ENCODE data around the gene FAM120B. TPM values are rescaled to one million over a fixed set of nuclear protein-coding genes. Genes with fewer than 3 reads are reported as not detected.
"Not testable (repeated sequence)": the region's sequence is repeated elsewhere in the genome, so short reads cannot be mapped to it uniquely, and the experiment has no call there.

The FAM120B gene
- total RNA-seq, 1 donor from 2014 or later: 34.6 TPM

DNA sequence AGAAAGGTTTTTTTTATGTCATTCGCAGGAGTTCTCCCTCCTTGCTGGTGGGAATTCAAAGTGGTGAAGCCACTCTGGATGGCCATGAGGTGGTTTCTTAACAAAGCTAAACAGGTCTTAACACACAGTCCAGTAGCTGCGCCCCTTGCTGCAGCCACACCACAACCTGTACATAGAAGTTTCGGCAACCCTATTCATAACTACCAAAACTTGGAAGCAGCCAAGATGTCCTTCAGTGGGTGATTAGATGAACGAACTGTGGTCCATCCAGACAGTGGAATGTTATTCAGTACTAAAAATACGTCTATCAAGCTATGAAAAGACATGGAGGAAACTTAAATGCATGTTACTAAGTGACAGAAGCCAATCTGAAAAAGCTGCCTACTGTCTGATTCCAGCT lies 78.9 kb downstream of the FAM120B start:
- DNase-seq (ENCODE audit: low read depth): no peak

DNA sequence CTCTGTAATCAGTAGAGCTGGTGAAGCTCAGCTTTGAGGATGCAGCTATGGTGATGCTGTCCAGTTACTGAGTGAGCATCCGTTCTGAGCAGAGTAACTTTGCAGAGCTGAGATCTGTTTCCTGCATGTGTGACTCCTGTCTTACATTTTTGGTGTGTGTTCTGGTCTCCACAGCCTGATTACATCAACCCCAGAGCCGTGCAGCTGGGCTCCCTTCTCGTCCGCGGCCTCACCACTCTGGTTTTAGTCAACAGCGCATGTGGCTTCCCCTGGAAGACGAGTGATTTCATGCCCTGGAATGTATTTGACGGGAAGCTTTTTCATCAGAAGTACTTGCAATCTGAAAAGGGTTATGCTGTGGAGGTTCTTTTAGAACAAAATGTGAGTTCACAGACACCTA lies 81.6 kb downstream of the FAM120B start:
- DNase-seq (ENCODE audit: low read depth): no peak

DNA sequence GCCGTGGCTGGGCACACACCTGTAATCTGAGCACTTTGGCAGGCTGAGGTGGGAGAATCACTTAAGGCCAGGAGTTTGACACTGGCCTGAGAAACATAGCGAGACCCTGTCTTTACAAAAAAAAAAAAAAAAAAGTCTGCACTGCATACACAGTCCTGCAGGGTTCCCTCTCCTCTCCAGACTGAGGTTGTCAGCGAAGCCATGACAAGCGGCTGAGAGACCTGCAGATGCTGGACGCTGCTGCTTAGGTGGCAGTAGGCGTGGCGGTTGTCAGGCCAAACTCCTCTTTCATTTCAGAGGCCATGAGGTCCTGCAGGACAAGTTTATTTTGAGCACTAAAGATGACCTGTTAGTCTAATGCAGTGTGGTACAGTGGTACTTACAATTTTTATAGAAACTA lies 86.5 kb downstream of the FAM120B start:
- DNase-seq (ENCODE audit: low read depth): no peak

DNA sequence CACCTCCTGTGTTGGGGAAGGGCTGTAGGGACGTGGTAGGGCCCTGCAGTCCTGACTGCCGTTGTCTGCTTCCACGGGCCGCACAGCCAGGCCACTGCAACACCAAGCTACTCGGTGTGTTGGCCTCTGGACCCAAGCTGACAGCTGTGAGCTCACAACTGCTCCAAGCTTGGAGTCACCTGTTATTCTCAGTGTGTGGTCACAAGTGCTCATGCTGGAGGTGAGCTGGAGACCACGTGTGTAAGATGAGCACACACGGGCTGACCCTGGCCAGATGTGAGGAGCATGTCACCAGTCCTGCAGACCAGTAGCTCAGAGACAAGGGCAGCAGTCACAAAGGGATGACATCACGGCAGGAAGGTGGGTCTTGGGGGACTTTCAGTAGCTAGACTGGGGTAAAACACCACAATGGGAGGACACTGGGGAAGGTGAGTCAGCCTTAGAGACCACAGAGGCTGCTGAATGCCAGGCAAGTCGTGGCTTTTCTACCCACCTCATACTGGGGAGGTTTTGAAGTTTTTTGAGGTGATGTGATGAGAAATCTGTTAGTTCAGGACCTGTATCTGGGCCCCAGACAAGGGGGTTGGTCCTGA lies 87.3 kb downstream of the FAM120B start:
- DNase-seq (ENCODE audit: low read depth): peak; percentile 60

DNA sequence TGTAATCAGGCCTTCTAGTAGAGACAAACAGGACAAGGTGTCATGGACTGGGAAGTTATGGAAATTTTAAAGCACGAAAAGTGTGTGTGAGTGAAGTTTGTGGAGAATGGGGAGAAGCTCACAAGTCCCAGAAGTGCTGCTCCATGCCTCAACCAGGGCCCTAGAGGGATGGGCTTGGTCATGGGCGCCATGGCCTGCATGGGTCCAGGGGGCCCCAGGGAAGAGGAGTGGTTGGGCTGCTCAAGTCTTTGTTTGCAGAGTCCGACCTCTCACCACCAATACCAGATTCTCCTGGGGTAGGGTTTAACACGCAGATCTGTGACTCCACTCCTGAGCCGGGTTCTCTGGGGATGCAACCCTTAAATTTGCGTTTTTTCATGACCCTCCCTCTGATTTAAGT lies 88.4 kb downstream of the FAM120B start:
- DNase-seq (ENCODE audit: low read depth): no peak

DNA sequence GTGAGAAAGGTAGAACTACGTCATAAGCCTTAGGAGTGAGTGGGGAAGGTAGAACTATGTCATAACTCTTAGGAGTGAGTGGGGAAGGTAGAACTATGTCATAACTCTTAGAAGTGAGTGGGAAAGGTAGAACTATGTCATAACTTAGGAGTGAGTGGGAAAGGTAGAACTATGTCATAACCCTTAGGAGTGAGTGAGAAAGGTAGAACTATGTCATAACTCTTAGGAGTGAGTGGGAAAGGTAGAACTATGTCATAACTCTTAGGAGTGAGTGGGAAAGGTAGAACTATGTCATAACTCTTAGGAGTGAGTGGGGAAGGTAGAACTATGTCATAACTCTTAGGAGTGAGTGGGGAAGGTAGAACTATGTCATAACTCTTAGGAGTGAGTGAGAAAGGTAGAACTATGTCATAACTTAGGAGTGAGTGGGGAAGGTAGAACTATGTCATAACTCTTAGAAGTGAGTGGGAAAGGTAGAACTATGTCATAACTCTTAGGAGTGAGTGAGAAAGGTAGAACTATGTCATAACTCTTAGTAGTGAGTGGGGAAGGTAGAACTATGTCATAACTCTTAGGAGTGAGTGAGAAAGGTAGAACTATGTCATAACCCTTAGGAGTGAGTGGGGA lies 92.3 kb downstream of the FAM120B start:
- DNase-seq (ENCODE audit: low read depth): not testable (repeated sequence)

DNA sequence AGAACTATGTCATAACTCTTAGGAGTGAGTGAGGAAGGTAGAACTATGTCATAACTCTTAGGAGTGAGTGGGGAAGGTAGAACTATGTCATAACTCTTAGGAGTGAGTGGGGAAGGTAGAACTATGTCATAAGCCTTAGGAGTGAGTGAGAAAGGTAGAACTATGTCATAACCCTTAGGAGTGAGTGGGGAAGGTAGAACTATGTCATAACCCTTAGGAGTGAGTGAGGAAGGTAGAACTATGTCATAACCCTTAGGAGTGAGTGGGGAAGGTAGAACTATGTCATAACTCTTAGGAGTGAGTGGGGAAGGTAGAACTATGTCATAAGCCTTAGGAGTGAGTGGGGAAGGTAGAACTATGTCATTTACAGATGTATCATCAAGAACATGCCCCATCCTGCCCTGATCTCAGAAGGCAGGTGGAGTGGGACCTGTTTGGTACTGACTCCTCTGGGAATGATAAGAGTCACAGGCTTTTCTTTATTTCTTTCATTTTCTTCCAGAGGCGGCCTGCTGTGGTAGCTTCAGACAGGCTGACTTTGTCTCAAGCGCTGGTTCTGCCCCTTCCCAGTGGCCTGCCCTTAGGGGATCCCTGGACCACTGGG lies 93.5 kb downstream of the FAM120B start:
- DNase-seq (ENCODE audit: low read depth): not testable (repeated sequence)

DNA sequence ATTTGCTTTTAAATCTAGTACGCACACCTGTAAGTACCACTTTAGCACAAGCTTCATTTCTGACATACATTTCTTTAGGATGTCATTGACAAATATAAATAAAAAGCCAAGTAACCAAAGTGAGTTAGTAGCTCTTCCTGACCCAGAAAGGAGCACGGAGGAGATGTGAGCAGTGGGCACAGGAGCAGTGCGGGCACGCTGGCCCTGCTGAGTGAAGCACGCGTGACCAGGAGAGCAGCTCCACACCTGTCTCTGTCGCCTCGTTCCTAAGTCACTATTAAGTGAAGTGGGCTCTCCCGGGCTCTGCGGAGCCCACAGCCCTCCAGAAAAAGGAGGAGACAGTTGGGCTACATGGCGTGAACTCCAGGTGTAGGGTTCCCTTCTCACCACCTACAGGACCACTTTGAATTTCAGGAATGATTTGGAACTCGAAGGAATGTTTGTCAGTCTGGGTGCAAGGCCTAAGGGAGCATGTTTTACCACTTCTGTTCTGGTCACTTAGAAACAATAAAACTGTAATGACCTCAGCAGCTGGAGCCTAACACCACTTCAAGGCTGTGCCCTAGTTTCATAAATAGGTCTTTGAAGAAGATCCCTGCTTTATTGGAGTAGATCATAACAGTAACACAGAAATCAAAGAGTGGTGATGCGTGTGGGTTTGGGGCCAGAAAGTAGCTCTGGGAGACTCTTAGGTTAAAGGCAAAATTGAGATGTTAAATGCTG lies 95.9 kb downstream of the FAM120B start:
- DNase-seq (ENCODE audit: low read depth): no peak

DNA sequence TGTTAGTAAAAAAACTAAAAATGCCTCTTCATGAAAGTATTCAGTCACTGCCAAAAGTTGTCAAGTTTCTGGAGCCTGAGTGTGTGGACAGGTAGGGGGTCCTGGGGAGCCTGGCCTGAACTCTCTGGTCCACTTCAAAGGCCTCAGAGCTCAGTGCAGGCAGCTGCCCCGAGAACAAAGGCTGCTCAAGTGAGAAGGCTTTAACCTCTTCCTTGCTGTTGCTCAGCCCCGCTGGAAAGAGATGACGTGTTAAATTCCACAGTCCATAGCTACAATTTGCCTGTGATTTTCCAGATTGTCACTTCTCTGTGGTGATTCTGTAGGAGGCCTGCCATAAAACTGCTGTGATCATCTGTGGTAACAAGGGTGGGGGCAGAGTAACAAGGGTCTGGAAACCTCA lies 96.9 kb downstream of the FAM120B start:
- no peak for DNase-seq (ENCODE audit: low read depth)

DNA sequence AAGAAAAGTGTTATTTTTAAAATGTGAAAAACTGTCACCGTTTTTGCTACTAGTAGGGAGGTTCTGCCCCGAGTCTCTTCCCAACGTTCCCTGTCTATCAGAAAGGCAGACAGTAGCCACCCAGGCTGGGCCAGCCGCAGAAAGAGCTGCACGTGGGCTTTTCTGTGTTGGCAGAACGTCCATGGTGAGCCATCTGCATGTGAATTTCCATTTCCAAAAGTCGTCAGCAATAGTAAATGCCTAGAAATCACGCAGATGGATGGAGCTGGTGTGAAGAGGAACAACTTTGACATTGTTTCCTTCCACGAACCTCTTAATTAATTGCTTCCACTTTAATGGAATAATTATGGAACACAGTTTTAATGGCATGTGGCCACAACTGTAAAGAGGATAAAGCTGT lies 97.5 kb downstream of the FAM120B start:
- DNase-seq (ENCODE audit: low read depth): no peak

DNA sequence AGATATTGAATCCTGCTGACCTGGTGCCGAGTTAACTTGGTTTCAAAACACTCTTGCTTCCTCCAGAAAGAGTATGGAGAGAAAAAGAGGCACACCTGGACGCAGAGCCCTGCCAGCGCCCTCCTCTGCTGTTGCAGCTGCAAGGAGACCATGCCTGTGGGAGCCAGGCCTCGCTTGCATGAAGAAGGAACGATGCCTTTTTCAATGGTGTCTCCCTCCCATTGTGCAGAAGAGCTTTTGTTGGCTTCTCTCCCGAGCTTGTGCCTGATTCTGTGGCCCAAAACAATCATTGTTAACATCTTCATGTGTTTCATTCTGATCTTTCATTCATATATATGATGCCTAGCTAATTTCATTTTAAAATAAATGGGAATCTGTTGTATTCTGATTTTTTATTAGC lies 98.1 kb downstream of the FAM120B start:
- no peak for DNase-seq (ENCODE audit: low read depth)

DNA sequence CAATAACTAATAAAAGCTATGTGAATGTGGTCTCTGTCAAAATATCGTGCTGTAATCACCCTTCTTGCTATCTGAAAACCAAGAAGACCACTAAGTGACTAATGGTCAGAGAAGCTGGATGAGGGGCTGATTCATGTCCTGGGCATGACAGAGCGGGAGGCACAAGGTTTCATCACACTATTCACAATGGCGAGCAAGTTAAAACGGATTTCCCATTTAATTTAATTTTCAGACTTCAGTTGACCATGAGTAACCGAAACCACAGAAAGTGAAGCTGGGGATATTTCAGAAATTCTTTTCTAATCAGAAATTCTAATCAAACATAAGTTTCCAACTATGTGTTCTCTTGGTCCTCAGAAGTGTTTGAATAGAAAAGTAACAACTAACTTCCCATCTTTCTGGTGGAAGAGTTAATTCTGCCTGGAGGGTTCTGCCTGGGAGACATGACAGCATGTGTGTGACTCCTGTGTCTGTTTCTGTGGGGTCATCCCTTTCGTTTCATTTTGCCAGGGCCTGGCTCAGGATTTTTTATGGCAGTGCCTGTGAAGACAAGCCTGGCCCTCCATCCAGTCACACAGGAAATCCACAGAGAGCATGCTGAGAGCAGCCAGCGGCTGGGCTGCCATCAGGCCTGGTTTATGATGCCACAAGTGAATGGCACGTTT lies 98.9 kb downstream of the FAM120B start:
- DNase-seq (ENCODE audit: low read depth): peak; percentile 96

DNA sequence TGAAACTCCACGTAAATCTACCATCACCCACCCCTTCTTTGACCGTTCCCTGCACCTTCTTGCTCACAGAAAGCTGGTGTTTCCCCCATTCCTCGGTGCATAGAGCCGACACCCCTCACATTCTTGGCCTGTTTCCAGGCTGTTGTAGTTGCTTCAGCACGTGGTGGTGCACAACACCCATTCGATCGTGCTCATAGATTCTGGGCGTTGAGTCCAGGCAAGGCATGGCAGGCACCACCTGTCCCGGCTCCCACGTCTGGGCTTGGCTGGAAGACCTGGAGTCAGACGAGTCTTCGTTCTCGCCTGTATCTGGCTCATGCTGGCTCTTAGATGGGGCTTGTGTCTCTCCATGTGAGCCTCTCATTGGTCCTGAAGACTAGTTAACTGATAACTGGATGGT lies 100.6 kb downstream of the FAM120B start:
- DNase-seq (ENCODE audit: low read depth): no peak

DNA sequence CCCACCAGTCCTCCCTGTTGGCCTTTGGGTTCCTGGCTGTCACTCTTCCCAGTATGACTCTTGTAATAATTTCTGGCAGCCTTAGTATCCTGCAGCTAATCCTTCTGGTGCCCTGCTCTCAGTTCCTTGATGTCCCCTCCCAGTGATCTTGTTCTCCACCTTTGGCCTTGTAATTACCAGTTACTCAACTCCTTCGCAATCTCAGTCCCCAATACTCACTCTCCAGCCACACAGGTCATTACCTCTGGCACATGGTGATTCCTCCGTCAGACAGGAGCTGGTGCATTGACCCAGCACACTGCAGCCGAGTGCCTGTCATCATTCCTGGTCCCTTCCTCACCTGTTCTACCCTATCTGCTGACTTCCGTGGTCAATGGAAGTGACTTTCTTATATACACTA lies 101.4 kb downstream of the FAM120B start:
- no peak for DNase-seq (ENCODE audit: low read depth)

DNA sequence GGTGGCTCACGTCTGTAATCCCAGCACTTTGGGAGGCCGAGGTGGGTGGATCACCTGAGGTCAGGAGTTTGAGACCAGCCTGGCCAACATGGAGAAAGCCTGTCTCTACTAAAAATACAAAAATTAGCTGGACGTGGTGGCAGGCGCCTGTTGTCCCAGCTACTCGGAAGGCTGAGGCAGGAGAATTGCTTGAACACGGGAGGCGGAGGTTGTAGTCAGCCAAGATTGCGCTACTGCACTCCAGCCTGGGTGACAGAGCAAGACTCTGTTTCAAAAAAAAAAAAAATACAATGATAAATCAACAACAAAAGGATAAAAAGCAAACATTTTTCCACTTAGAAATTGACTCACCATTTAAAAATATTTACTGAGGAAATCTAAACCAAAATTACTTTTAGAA lies 103.2 kb downstream of the FAM120B start:
- DNase-seq (ENCODE audit: low read depth): not testable (repeated sequence)

DNA sequence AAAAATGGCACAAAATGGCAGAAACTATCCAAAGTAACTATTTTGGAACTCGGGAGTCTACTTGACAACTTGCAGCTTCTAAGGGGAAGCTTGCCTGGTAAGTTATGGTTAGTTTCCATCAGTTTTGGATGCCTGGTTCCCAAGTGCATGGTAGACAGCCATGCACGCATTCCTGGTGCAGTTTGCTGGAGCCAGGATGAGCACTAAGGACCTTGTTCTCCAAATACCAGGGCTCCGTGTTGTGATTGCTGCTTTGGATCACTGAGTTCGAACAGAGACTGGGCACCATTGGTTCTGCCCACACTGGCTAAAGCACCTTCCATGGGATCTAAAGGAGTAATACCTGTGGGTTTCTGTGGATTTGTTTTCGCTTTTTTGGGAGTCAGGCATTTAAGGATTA lies 103.7 kb downstream of the FAM120B start:
- no peak for DNase-seq (ENCODE audit: low read depth)

DNA sequence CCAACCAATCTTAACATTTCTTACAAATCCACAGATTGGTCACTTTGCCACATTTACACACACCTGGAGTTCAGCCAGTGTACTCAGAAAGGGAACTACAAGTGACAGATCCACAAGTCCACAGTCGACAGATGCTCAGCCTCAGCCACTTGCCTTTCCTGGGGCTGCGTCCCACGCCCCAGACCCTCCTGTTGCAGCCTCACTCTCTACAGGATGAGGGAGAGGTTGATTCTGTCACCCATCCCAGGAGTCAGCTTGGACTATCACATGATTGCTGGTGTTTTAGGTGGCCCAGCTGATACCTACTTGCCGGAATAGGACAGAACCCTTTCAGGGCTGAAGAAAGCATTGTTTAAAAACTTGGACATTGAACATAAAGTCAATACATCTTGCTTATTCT lies 108.8 kb downstream of the FAM120B start:
- DNase-seq (ENCODE audit: low read depth): no peak

DNA sequence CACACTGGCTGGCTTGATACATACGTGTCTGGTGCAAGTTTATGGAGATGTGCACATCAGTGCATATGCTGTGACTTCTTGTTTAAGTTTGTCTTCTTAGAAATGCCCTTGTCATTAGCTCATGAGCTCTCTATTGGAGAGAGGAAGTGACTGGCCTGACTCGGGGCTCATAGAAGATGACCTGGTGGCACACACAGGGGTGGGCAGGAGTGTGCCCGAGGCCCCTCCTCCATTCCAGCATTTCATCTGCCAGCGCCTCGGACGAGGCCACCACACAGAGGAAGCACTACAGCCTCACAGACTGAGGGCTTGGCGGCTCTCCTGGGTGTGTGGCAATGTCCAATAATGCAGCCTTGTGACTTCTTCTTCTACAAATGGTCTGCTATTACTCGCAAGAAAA lies 109.7 kb downstream of the FAM120B start:
- no peak for DNase-seq (ENCODE audit: low read depth)

DNA sequence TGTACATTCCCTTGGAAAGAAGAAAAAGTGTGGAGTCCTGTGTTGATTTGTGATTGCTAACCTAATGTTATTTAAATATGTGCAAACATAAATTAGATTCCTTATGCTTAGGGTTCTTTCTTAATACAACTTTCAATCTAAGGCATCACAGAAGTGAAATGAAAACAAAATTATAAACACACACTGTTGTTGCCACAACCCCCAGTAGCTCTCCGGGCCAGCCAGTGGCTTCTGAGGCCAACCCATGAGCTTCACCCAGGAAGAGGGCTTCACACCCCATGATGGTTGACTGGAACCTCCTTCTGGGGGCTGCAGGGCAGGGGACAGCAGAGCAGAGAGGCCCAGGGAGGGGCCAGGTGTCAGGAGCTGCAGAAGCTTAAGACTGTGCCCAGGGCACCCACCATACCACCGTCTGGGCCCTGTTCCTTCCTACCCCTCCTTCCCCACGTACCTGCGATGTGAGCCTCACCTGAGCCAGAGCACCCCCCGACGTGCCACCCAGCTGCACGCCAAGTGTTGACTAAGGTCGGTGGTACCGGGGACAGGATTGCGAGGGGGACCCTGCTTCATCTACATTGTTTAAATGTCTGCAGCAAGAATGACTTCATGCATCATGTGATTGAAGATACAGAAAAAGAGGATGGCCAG lies 110.5 kb downstream of the FAM120B start:
- no peak for DNase-seq (ENCODE audit: low read depth)

DNA sequence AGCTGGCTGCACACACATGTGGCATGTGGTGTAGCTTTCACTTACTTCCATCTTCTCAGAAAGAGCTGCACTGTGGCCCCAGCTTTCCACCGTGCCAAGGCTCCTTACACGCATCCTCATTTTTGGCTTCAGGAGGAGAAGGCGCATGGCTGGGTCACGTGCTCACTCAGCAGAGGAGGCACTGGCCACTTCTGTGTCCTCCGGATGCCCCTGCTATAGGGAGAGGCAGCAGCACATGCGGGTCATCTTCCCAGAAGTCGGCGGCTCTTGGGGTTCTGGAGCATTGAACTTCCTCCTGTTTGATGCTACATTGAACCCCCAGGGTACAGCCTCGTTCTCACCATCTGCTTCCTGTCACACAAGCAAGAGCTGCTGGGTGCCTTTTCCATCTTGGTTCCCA lies 111.3 kb downstream of the FAM120B start:
- no peak for DNase-seq (ENCODE audit: low read depth)

DNA sequence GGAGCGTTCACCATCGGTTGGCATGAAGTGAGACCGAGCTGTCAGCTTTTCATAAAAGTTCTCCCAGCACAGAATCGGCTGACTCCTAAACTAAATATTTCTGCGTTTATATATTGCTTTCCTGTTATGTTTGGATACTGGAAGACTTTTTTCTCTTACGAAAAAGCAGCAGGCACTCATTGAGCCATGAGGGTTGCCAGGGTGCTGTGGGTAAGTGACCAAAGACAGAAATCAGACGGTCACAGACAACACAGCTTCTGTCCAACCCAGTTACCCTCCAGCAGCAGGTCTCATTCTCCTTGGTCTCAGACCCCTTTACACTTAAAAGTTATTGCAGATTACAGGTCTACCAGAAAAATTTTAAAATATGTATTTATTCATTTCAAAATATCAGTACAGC lies 113.7 kb downstream of the FAM120B start:
- DNase-seq (ENCODE audit: low read depth): no peak
